OCI-LY3 (cell line): Measurements from ENCODE around the gene FOS.

Experiments
- H2AFZ ChIP-seq: fragments of 200-600, 300-600 bp; shearing (Covaris generic); 2 replicates; pipeline ENCODE4 v1.6.0; 2014; ENCODE audit warnings: antibody characterized with exemption, low read depth, low read length
- H3K27ac ChIP-seq: fragments of 200-600, 300-600 bp; sonication (generic); 2 replicates; pipeline ENCODE4 v1.5.1; 2014; ENCODE audit warnings: mild to moderate bottlenecking, low read length, moderate library complexity, mixed read lengths
- H3K27me3 ChIP-seq: fragments of 200-600, 300-600 bp; sonication (generic); 2 replicates; pipeline ENCODE4 v1.6.1; 2014; ENCODE audit warnings: low read depth, low read length, mixed read lengths
- H3K36me3 ChIP-seq: fragments of 200-600, 300-600 bp; sonication (generic); replicated peaks from 2 replicates; pipeline ENCODE3; 2014; ENCODE audit warnings: low read depth, low read length, mixed read lengths
- H3K4me1 ChIP-seq: fragments of 300-600, 200-600 bp; sonication (generic); 2 replicates; pipeline ENCODE4 v1.6.1; 2014; ENCODE audit warnings: low read length, mixed read lengths
- H3K4me2 ChIP-seq: fragments of 200-600, 300-600 bp; sonication (generic); 2 replicates; pipeline ENCODE4 v1.6.1; 2014; ENCODE audit warnings: low read length, mixed read lengths
- H3K4me3 ChIP-seq: fragments of 300-600, 200-600 bp; sonication (generic); 2 replicates; pipeline ENCODE4 v1.5.1; 2014; ENCODE audit warnings: antibody characterized with exemption, mild to moderate bottlenecking, low read length, moderate library complexity
- H3K79me2 ChIP-seq: fragments of 300-600, 200-600 bp; shearing (Covaris generic); 2 replicates; pipeline ENCODE4 v1.6.1; 2014; ENCODE audit warnings: mild to moderate bottlenecking, low read length, mixed read lengths
- H3K9ac ChIP-seq: fragments of 300-600, 200-600 bp; shearing (Covaris generic); 2 replicates; pipeline ENCODE4 v1.6.0; 2014; ENCODE audit warnings: mild to moderate bottlenecking, low read length, moderate library complexity
- H3K9me3 ChIP-seq: fragments of 200-600, 300-600 bp; shearing (Covaris generic); 2 replicates; pipeline ENCODE4 v1.6.1; 2014; ENCODE audit warnings: low read length, mixed read lengths; ENCODE audit not compliant: insufficient read depth
- H4K20me1 ChIP-seq: fragments of 200-600, 300-600 bp; sonication (generic); 2 replicates; pipeline ENCODE4 v1.6.1; 2016; ENCODE audit warnings: low read length, mixed read lengths; ENCODE audit not compliant: insufficient read depth
- EZH2phosphoT487 ChIP-seq: fragments of 200-600 bp; shearing (Covaris generic); IDR thresholded peaks from 2 replicates; pipeline ENCODE4 v1.6.1; 2018; ENCODE audit warnings: antibody characterized with exemption, mixed run types, low read depth
- TF ChIP-seq, protein P1 (sequence below): fragments of 200-600, 300-600 bp; sonication (generic); IDR thresholded peaks from 2 replicates; pipeline ENCODE4 v1.5.1; 2014; ENCODE audit warnings: antibody characterized with exemption, low read length, low read depth

The FOS gene

DNA sequence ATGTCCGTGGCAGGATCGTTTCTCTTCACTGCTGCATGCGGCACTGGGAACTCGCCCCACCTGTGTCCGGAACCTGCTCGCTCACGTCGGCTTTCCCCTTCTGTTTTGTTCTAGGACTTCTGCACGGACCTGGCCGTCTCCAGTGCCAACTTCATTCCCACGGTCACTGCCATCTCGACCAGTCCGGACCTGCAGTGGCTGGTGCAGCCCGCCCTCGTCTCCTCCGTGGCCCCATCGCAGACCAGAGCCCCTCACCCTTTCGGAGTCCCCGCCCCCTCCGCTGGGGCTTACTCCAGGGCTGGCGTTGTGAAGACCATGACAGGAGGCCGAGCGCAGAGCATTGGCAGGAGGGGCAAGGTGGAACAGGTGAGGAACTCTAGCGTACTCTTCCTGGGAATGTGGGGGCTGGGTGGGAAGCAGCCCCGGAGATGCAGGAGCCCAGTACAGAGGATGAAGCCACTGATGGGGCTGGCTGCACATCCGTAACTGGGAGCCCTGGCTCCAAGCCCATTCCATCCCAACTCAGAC, 1.2 kb downstream of the FOS start:
- Histone ChIP-seq H3K9ac (no peak overlapping the region), H3K4me1 (peaks cover 12% of the 10 kb centered on the region; the same call in 1 of the 2 replicates), H3K36me3 (no peaks in the 10 kb centered on the region), H3K9me3 (no peaks in the 10 kb centered on the region), H3K4me2 (peak overlapping the region; percentile 100), H3K4me3 (peak overlapping the region; percentile 97), H2AFZ (no peak overlapping the region), H3K79me2 (no peaks in the 10 kb centered on the region), H3K27ac (no peak overlapping the region), H4K20me1 (no peaks in the 10 kb centered on the region), H3K27me3 (peaks cover 15% of the 10 kb centered on the region)
- no peak for TF ChIP-seq EZH2phosphoT487
- TF ChIP-seq, protein P1, sequence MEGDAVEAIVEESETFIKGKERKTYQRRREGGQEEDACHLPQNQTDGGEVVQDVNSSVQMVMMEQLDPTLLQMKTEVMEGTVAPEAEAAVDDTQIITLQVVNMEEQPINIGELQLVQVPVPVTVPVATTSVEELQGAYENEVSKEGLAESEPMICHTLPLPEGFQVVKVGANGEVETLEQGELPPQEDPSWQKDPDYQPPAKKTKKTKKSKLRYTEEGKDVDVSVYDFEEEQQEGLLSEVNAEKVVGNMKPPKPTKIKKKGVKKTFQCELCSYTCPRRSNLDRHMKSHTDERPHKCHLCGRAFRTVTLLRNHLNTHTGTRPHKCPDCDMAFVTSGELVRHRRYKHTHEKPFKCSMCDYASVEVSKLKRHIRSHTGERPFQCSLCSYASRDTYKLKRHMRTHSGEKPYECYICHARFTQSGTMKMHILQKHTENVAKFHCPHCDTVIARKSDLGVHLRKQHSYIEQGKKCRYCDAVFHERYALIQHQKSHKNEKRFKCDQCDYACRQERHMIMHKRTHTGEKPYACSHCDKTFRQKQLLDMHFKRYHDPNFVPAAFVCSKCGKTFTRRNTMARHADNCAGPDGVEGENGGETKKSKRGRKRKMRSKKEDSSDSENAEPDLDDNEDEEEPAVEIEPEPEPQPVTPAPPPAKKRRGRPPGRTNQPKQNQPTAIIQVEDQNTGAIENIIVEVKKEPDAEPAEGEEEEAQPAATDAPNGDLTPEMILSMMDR: no peak

DNA sequence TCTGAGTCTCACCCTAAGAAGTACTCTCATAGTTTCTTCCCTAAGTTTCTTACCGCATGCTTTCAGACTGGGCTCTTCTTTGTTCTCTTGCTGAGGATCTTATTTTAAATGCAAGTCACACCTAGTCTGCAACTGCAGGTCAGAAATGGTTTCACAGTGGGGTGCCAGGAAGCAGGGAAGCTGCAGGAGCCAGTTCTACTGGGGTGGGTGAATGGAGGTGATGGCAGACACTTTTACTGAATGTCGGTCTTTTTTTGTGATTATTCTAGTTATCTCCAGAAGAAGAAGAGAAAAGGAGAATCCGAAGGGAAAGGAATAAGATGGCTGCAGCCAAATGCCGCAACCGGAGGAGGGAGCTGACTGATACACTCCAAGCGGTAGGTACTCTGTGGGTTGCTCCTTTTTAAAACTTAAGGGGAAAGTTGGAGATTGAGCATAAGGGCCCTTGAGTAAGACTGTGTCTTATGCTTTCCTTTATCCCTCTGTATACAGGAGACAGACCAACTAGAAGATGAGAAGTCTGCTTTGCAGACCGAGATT, 1.7 kb downstream of the FOS start:
- TF ChIP-seq EZH2phosphoT487: no peak
- TF ChIP-seq, protein P1: no peak
- Histone ChIP-seq H2AFZ (no peak overlapping the region), H3K79me2 (no peaks in the 10 kb centered on the region), H3K27me3 (peaks cover 11% of the 10 kb centered on the region), H3K4me1 (peaks cover 9% of the 10 kb centered on the region; the same call in 1 of the 2 replicates), H3K27ac (no peak overlapping the region), H3K4me2 (no peak overlapping the region), H3K9ac (no peak overlapping the region), H3K9me3 (no peaks in the 10 kb centered on the region), H3K4me3 (no peak overlapping the region), H4K20me1 (no peaks in the 10 kb centered on the region), H3K36me3 (no peaks in the 10 kb centered on the region)

DNA sequence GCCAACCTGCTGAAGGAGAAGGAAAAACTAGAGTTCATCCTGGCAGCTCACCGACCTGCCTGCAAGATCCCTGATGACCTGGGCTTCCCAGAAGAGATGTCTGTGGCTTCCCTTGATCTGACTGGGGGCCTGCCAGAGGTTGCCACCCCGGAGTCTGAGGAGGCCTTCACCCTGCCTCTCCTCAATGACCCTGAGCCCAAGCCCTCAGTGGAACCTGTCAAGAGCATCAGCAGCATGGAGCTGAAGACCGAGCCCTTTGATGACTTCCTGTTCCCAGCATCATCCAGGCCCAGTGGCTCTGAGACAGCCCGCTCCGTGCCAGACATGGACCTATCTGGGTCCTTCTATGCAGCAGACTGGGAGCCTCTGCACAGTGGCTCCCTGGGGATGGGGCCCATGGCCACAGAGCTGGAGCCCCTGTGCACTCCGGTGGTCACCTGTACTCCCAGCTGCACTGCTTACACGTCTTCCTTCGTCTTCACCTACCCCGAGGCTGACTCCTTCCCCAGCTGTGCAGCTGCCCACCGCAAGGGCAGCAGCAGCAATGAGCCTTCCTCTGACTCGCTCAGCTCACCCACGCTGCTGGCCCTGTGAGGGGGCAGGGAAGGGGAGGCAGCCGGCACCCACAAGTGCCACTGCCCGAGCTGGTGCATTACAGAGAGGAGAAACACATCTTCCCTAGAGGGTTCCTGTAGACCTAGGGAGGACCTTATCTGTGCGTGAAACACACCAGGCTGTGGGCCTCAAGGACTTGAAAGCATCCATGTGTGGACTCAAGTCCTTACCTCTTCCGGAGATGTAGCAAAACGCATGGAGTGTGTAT, 2.4 kb downstream of the FOS start:
- no peak overlapping the region for H3K4me3 ChIP-seq
- no peaks in the 10 kb centered on the region for H4K20me1 ChIP-seq
- no peaks in the 10 kb centered on the region for H3K9me3 ChIP-seq
- H3K9ac ChIP-seq: no peak overlapping the region
- H2AFZ ChIP-seq: no peak overlapping the region
- no peaks in the 10 kb centered on the region for H3K79me2 ChIP-seq
- no peak overlapping the region for H3K4me2 ChIP-seq
- peaks cover 9% of the 10 kb centered on the region; the same call in 1 of the 2 replicates for H3K4me1 ChIP-seq
- peaks cover 14% of the 10 kb centered on the region for H3K27me3 ChIP-seq
- no peaks in the 10 kb centered on the region for H3K36me3 ChIP-seq
- no peak overlapping the region for H3K27ac ChIP-seq
- TF ChIP-seq, protein P1: no peak
- no peak for TF ChIP-seq EZH2phosphoT487

DNA sequence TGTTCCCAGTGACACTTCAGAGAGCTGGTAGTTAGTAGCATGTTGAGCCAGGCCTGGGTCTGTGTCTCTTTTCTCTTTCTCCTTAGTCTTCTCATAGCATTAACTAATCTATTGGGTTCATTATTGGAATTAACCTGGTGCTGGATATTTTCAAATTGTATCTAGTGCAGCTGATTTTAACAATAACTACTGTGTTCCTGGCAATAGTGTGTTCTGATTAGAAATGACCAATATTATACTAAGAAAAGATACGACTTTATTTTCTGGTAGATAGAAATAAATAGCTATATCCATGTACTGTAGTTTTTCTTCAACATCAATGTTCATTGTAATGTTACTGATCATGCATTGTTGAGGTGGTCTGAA, 3.0 kb downstream of the FOS start:
- H3K79me2 ChIP-seq: no peaks in the 10 kb centered on the region
- H3K4me2 ChIP-seq: no peak overlapping the region
- no peak overlapping the region for H3K4me3 ChIP-seq
- no peak overlapping the region for H3K9ac ChIP-seq
- peaks cover 19% of the 10 kb centered on the region for H3K27me3 ChIP-seq
- no peaks in the 10 kb centered on the region for H4K20me1 ChIP-seq
- no peak overlapping the region for H2AFZ ChIP-seq
- H3K27ac ChIP-seq: no peak overlapping the region
- no peak for TF ChIP-seq EZH2phosphoT487
- TF ChIP-seq, protein P1: no peak
- H3K9me3 ChIP-seq: no peaks in the 10 kb centered on the region
- H3K36me3 ChIP-seq: no peaks in the 10 kb centered on the region
- H3K4me1 ChIP-seq: peaks cover 9% of the 10 kb centered on the region; the same call in 1 of the 2 replicates
